Suppressor macrophage (primary cell): ENCODE measurements around the gene CBX7.

Source experiments
- DNase-seq, 4 experiments: peaks; one replicate each; pipeline ENCODE4 v3.0.0-alpha.2; 2020 to 2022

CBX7 gene

GRCh38 chr22:39147335-39148025, 5.0 kb downstream of the CBX7 start:
- DNase-seq: no peak

GRCh38 chr22:39146256-39147101, 6.0 kb downstream of the CBX7 start:
- no peak for DNase-seq

- DNase-seq: peak; percentile 22 to 68 (median 66)
Measured at GRCh38 chr22:39144101-39144767, 8.2 kb downstream of the CBX7 start.

- no peak for DNase-seq
Measured at GRCh38 chr22:39142088-39142680, 10.3 kb downstream of the CBX7 start.

GRCh38 chr22:39139933-39140332, 12.5 kb downstream of the CBX7 start:
- no peak for DNase-seq

- no peak for DNase-seq
Measured at GRCh38 chr22:39138357-39138997, 14.0 kb downstream of the CBX7 start.

- no peak for DNase-seq
Measured at GRCh38 chr22:39136317-39136716, 16.2 kb downstream of the CBX7 start.

GRCh38 chr22:39135092-39135896, 17.2 kb downstream of the CBX7 start:
- DNase-seq: peak in 3 of 4 experiments; percentile 16 to 61 (median 46)

- DNase-seq: no peak
Measured at GRCh38 chr22:39134366-39135091, 18.0 kb downstream of the CBX7 start.

- no peak for DNase-seq
Measured at GRCh38 chr22:39133871-39134270, 18.6 kb downstream of the CBX7 start.

- DNase-seq: no peak
Measured at GRCh38 chr22:39132871-39133524, 19.5 kb downstream of the CBX7 start.

- DNase-seq: no peak
Measured at GRCh38 chr22:39132281-39132680, 20.2 kb downstream of the CBX7 start.

- peak; percentile 72 to 93 (median 86) for DNase-seq
Measured at GRCh38 chr22:39130892-39131855, 21.3 kb downstream of the CBX7 start.

GRCh38 chr22:39130152-39130704, 22.3 kb downstream of the CBX7 start:
- DNase-seq: no peak

- no peak for DNase-seq
Measured at GRCh38 chr22:39129746-39130145, 22.7 kb downstream of the CBX7 start.

- no peak for DNase-seq
Measured at GRCh38 chr22:39129081-39129480, 23.4 kb downstream of the CBX7 start.

- DNase-seq: no peak
Measured at GRCh38 chr22:39128508-39128907, 24.0 kb downstream of the CBX7 start.

GRCh38 chr22:39125622-39126021, 26.9 kb downstream of the CBX7 start:
- DNase-seq: no peak
